ENCODE data around the gene CAPZA1.
A peak's percentile ranks its signal among the peaks of the same experiment; 100 is the strongest.

Gene CAPZA1

DNA sequence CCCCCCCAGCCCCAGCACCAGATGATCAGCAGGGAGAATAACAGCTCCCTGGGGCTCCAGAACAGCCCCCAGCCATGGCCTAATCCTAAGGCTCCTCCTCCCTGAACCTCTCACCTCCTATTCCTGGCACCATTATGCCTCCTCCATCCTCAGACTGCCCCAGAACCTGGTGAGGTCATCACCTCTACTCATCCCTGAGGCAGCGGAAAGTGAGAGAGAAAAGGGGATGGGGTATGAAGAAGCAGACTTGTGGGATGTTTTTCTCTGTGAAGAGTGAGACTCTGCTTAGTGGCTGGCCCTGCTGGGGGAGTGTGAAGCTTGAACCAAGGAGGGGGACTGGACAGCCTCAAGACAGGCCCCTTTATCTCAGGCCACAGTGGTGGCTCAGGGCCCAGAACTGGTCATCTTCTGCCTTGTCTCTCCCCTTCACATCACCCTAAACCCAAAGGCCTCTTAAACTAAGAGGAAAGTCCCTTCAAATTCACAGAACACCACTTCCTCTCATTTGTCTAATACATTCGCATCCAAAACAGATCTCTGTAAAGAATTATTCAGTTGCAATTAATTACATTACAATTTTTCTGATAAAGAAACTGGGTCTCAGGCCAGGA, 97.7 kb downstream of the CAPZA1 start:
- DNase-seq: no peak

DNA sequence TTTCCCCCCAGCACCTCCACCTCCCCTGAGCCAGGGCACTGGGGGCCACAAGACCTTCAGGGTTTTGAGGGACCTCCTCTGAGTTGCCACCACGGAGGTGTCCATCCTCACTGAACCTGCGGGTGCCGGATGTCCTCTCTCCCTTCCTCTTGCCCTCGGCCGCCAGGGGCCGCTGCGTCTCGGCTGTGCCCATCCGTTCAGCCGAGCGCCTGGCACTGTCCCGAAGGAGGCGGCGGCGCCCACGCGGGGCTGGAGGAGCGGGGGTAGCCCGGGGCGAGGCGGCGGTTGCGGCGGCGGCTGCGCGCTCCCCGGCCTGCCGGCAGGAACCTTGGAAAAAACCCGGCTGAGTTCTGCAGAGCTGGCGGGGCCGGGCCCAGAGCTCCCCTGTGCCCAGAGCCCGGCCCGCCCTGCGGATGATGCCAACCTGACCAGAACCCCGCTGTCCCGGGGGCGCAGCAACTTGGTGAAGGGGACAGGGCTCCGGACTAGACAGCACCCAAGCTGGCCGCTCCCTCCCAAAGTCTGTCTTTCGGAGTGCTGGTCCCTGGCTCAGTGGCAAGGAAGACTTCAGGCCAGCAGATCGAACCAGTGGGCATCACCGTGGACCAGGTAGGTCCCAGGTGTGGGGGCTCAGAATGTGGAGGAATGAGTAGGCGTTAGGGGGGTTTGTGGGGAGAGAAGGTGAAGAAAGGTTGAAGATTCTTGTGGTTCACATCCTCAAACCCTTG, 99.2 kb downstream of the CAPZA1 start:
- peak; percentile 40 for DNase-seq

DNA sequence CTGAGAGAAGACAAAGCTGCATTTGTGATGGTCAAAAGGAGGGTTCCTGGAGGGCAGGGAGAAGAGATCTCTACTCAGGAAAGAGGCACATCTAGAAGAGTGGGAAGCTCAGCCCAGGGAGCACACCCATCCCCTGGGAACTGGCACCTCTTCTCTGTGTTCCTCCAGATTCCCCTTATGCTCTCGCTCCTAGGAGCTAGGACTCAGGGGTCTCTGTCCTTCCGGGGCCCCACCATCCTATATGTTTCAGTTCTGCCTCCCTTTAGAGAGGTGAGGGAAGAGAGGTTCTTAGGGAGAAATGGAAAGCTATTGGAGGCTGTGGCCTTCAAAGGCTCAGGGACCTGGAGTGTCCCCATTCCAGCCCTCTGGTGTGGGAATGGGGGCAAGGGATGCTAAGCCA, 100.1 kb downstream of the CAPZA1 start:
- DNase-seq: no peak

DNA sequence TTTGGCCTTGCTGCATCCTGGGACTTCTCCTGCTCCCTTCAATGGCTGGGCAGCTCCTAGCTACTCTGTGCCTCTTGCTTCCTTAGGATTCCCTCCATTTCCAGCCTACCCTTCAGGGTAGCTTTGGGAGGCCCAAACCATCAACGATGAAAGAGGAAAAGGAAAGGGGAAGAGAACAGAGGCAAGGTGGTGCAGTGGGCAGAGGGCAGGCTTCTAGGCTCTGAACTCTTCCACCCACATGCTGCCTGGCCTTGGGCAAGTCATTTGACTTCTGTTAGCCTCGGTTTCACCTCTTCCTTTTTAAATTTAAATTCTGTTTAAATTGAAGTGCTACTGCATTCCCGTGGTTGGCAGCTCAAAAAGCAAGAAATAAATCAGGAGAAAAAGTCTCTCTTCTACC, 101.2 kb downstream of the CAPZA1 start:
- no peak for DNase-seq

Data from NCI-H1092 (cell line).